HG03571 (cell line): ENCODE data around the gene KLRG1.

ENCODE experiments used
- ATAC-seq: cut with Tn5 transposase; IDR thresholded peaks from one replicate; pipeline ENCODE4 v1.9.1; 2021; ENCODE audit not compliant: unreplicated experiment

KLRG1 gene

GRCh38 chr12:8989413-8989812 lies at the start of gene KLRG1:
KLRG1 (plus strand) TSS chr12:8989546; CDS start chr12:8989636, 90 bp downstream.
- ATAC-seq = no peak

- no peak for ATAC-seq
Measured at GRCh38 chr12:8941691-8942478, 47.5 kb upstream of the KLRG1 start.

DNA sequence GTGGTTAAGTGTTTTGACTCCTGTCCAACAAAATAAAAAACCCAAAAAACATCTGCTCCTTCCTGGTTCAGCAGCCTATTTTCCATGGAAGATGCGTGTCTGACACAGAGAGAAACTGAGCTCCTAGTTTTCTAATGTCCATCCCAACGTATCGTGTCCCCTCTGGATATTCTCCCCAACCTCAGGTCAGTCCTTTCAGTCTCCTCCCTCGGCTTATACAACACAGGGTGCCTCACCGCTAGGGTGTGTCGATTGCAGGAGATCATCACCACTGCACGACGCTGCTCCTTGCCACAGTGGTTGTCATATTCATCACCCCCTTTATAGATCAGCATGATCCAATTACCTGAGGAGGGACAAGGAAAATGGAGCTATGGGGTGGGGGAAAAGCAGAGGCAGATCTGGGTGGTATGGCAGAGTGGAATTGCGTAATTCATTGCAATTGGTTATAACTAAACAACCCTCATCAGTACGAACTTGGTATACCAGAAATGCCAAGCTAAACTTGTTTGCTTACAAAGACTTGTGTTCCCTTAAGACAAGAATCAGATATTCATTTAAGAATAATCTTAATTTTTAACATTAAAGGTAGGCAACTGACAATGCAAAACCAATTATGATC lies 45.7 kb upstream of the KLRG1 start:
- ATAC-seq = no peak

DNA sequence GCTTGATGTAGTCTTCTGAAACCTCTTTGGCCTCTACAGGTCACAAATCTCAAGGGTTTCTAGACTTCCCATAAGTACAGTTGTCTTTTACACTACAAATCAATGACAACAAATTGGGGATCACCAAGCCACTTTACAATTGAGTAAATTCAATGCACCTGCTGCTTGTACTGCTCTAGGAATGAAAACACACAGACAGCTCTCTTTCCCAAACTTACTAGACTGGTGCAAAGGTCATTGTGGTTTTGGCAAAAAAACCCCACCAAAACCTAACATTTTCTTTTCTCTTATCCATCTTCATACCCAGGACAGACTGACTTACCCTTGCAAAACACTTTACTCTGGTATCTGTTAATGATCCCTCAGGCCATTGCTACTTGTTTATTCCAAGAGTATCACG lies 42.6 kb upstream of the KLRG1 start:
- no peak for ATAC-seq

DNA sequence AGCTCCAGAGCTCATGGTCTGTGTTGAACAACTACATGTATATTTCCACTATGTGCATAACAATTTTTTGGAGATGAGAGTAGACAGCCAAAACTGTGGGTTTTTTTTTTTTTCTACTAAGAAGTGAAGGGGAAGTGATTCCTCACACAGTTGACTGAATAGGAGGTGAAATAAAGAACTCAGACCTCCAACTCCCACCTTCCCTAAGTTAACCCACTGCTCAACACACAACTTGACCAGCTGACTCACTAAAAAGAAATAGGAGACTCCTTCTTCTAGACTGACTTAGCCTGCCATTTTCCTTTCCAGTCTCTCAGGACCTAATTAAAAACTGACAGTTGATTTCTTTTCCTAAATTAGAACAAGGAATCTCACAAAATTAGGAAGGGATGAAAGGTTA lies 41.6 kb upstream of the KLRG1 start:
- ATAC-seq = no peak

GRCh38 chr12:8948701-8949341 lies 40.5 kb upstream of the KLRG1 start:
- no peak for ATAC-seq

GRCh38 chr12:8949342-8950220 lies 39.8 kb upstream of the KLRG1 start, which contains the start of gene M6PR:
M6PR (minus strand) TSS chr12:8949645; CDS start chr12:8946404, 3,241 bp downstream.
- peak; percentile 81 for ATAC-seq

DNA sequence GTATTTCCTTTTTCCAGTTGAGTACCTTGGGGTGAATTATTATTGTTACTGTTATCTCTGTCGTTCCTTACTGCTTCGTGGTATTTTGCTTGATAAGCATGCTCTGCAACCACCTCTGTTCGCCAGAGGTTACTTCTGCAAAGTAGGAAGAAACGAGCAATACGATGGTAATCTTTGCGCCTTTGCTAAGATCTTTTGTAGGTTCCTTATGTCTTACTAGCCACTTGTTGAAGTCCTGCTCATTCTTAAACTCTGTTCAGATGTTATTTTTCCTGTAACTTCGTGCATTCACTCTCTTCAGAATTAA lies 39.2 kb upstream of the KLRG1 start:
- ATAC-seq = peak; percentile 11

DNA sequence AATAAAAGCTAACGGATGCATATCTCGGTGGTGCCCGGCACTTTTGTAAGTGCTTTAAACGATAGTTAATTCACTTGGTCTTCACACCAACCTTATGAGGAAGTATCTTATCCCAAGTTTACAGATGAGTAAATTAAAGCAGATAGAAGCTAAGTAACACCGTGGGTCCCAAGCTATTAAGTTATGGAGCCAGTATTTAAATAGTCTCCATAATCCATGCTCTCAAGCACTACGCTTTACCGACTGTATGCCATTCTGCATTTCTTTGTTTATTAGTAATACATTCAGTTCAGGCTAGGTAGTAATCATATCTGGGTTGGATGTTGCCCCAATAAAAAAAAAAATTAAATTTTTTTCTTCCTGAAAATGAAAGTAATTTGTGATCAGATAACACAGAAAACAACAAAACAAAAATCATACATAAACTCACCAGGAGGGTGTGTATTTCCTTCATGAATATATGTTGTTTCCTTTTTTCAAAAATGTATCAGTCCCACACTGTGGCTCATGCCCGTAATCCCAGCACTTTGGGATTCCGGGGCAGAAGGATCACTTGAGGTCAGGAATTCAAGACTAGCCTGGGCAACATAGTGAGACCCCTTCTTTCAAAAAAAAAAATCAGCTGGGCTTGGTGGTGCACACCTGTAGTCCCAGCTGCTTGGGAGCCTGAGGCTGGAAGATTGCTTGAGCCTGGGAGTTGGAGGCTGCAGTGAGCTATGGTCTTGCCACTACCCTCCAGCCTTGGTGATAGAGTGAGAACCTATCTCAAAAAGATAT lies 38.5 kb upstream of the KLRG1 start:
- no peak for ATAC-seq

- ATAC-seq = no peak
Measured at GRCh38 chr12:8951744-8952143, 37.6 kb upstream of the KLRG1 start.

DNA sequence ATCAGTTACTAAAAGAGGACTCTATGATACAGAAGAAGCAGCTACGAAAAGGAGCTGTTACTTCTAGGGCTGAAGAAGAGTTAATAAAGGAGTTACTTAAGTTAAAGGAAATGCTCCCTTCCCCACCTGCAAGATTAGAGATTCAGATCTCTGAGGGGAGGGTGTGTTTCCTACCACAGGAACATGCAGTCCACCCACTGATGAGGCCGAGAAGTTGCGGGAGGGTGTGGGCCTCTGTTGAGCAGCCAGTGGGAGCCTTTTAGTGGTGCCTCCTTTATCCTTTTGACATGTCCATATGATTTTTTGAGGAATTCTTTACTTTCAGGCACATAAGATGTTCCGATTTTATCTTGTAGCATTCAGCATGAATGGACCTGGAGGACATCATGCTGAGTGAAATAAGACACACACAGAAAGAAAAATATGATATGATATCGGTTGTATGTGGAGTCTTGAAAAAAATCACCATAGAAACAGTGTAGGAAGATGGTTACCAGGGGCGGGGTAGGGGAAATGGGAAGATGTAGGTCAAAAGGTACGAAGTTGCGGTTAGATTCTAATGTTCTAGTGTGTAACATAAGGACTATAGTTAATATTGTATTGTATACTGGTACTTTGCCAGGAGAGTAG lies 35.5 kb upstream of the KLRG1 start:
- ATAC-seq = no peak

GRCh38 chr12:8956073-8956472 lies 33.3 kb upstream of the KLRG1 start:
- ATAC-seq = no peak

DNA sequence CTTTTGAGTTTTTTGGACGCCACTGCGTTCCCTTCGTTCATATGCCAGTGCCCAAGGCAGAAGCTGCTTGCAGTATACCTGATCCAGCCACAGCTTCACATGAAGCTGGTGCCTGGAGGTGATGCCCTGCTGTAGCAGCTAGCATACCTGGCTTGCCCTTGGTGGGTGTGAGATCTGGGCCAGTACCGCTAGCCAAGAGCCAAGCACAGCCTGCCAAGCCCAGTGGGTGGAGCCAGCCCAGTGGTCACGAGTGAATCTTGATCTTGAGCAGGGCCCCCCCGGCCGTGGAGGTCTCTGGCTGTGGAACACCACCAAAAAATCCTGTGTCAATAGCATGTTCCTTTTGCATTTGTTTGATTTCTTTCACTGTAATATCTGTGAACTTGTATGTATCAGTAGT lies 32.6 kb upstream of the KLRG1 start:
- no peak for ATAC-seq

- ATAC-seq = no peak
Measured at GRCh38 chr12:8957561-8957960, 31.8 kb upstream of the KLRG1 start.

- ATAC-seq = no peak
Measured at GRCh38 chr12:8958066-8958465, 31.3 kb upstream of the KLRG1 start.

DNA sequence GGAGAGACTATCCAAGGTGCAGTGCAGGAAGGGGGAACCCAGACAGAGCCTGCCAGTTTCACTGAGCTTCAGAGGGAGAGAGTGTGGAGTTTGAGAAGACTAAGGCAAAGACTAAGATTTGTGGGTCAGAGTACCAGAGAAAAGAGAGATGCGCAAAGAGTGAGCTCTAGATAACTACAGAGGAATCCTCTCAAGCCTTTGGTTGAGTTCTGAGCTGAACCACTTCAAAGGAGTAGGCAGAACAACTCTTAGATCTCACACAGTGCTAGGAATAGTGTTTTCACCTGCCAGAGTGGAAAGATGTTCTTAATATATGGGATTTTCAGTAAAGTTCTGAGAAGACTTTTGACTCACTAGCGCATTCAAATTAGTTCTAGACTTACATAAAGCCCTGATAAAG lies 29.2 kb upstream of the KLRG1 start:
- ATAC-seq = no peak

GRCh38 chr12:8968761-8969160 lies 20.6 kb upstream of the KLRG1 start:
- ATAC-seq = no peak

GRCh38 chr12:8969861-8970411 lies 19.4 kb upstream of the KLRG1 start:
- ATAC-seq = no peak

- ATAC-seq = no peak
Measured at GRCh38 chr12:8970432-8970831, 18.9 kb upstream of the KLRG1 start.

- no peak for ATAC-seq
Measured at GRCh38 chr12:8980137-8980536, 9.2 kb upstream of the KLRG1 start.
